IPS DF 6.9 (cell line): ENCODE data around the gene SF3B4.
"Not testable (repeated sequence)": the region's sequence is repeated elsewhere in the genome, so short reads cannot be mapped to it uniquely, and the experiment has no call there.

Experiments
- DNase-seq: peaks from one replicate; pipeline ENCODE4 v3.0.0-alpha.2; 2013; ENCODE audit warnings: low read depth, low spot score
- H3K27ac ChIP-seq: one replicate; pipeline ENCODE4 v1.5.1; 2013; ENCODE audit warnings: low read length, control low read depth
- H3K27me3 ChIP-seq: 2 replicates; pipeline ENCODE4 v1.6.1; 2013; ENCODE audit warnings: mild to moderate bottlenecking, low read length; ENCODE audit not compliant: control insufficient read depth, insufficient read depth
- H3K36me3 ChIP-seq: 2 replicates; pipeline ENCODE4 v1.6.1; 2013; ENCODE audit warnings: low read length; ENCODE audit not compliant: control insufficient read depth, insufficient read depth
- H3K4me1 ChIP-seq: 2 replicates; pipeline ENCODE4 v1.6.1; 2013; ENCODE audit warnings: low read length; ENCODE audit not compliant: control insufficient read depth, insufficient read depth
- H3K4me3 ChIP-seq: 2 replicates; pipeline ENCODE4 v1.5.1; 2013; ENCODE audit warnings: mild to moderate bottlenecking, low read length
- H3K9me3 ChIP-seq: 2 replicates; pipeline ENCODE4 v1.6.1; 2013; ENCODE audit warnings: low read length, inconsistent platforms; ENCODE audit not compliant: control insufficient read depth, insufficient read depth
- WGBS: extraction: QIAGEN DNeasy Blood & Tissue Kit; methylation state at CpG from one replicate; pipeline ENCODE4 v1.1.7; 2013; ENCODE audit warnings: mixed read lengths, missing lambda C conversion rate; ENCODE audit not compliant: insufficient read length, insufficient coverage; 5-methylcytosine and 5-hydroxymethylcytosine counted together

SF3B4 gene

GRCh38 chr1:149888999-149889289 lies 38.7 kb downstream of the SF3B4 start:
- no peak overlapping the region for H3K27ac ChIP-seq
- no peaks in the 10 kb centered on the region for H3K27me3 ChIP-seq
- H3K4me3 ChIP-seq: no peak overlapping the region; the same call in 1 of the 2 replicates
- DNase-seq: no peak
- no peaks in the 10 kb centered on the region for H3K9me3 ChIP-seq
- H3K4me1 ChIP-seq: no peaks in the 10 kb centered on the region
- no CpG with 5 or more reads among the region's 6 CpGs for WGBS
- H3K36me3 ChIP-seq: no peaks in the 10 kb centered on the region

GRCh38 chr1:149888247-149888998 lies 39.2 kb downstream of the SF3B4 start:
- peak overlapping the region; percentile 51 for H3K27ac ChIP-seq
- no CpG with 5 or more reads among the region's 28 CpGs for WGBS
- no peaks in the 10 kb centered on the region for H3K27me3 ChIP-seq
- H3K36me3 ChIP-seq: no peaks in the 10 kb centered on the region
- H3K9me3 ChIP-seq: no peaks in the 10 kb centered on the region
- no peaks in the 10 kb centered on the region for H3K4me1 ChIP-seq
- peak overlapping the region; percentile 22; the same call in 1 of the 2 replicates for H3K4me3 ChIP-seq
- no peak for DNase-seq

- Histone ChIP-seq H3K9me3 (no peaks in the 10 kb centered on the region), H3K36me3 (no peaks in the 10 kb centered on the region), H3K4me1 (no peaks in the 10 kb centered on the region), H3K27me3 (no peaks in the 10 kb centered on the region), H3K27ac (peak overlapping the region; percentile 51), H3K4me3 (peak overlapping the region; percentile 61)
- no CpG with 5 or more reads among the region's 46 CpGs for WGBS
- DNase-seq: no peak
Observed at GRCh38 chr1:149887456-149888246, 40.0 kb downstream of the SF3B4 start.

GRCh38 chr1:149887196-149887455 lies 40.5 kb downstream of the SF3B4 start:
- not testable (repeated sequence) for H3K27me3 ChIP-seq, H3K36me3 ChIP-seq, DNase-seq, H3K4me1 ChIP-seq, H3K9me3 ChIP-seq
- Histone ChIP-seq H3K27ac (peak overlapping the region; percentile 9), H3K4me3 (peak overlapping the region; percentile 61; the same call in 1 of the 2 replicates)
- no CpG with 5 or more reads among the region's 13 CpGs for WGBS

- DNase-seq: no peak
- no CpG with 5 or more reads among the region's 62 CpGs for WGBS
- Histone ChIP-seq H3K4me3 (peak overlapping the region; percentile 61), H3K4me1 (no peaks in the 10 kb centered on the region), H3K27ac (no peak overlapping the region), H3K36me3 (no peaks in the 10 kb centered on the region), H3K9me3 (no peaks in the 10 kb centered on the region), H3K27me3 (no peaks in the 10 kb centered on the region)
Observed at GRCh38 chr1:149886396-149887195, 41.0 kb downstream of the SF3B4 start.

- not testable (repeated sequence) for H3K4me1 ChIP-seq, H3K36me3 ChIP-seq, DNase-seq, H3K9me3 ChIP-seq, H3K27me3 ChIP-seq, H3K27ac ChIP-seq
- WGBS: no CpG with 5 or more reads among the region's 19 CpGs
- peak overlapping the region; percentile 60; the same call in 1 of the 2 replicates for H3K4me3 ChIP-seq
Observed at GRCh38 chr1:149886121-149886395, 41.5 kb downstream of the SF3B4 start.

GRCh38 chr1:149885339-149886120 lies 42.1 kb downstream of the SF3B4 start:
- peak overlapping the region; percentile 60; the same call in 1 of the 2 replicates for H3K4me3 ChIP-seq
- H3K27ac ChIP-seq: no peak overlapping the region
- no CpG with 5 or more reads among the region's 36 CpGs for WGBS
- H3K9me3 ChIP-seq: no peaks in the 10 kb centered on the region
- DNase-seq: no peak
- H3K4me1 ChIP-seq: no peaks in the 10 kb centered on the region
- H3K36me3 ChIP-seq: no peaks in the 10 kb centered on the region
- H3K27me3 ChIP-seq: no peaks in the 10 kb centered on the region

- Histone ChIP-seq H3K4me3 (peak overlapping the region; percentile 60; the same call in 1 of the 2 replicates), H3K27ac (no peak overlapping the region)
- WGBS: no CpG with 5 or more reads among the region's 9 CpGs
Observed at GRCh38 chr1:149884433-149885338, 42.9 kb downstream of the SF3B4 start.

GRCh38 chr1:149883598-149884247 lies 43.9 kb downstream of the SF3B4 start:
- Histone ChIP-seq H3K27ac (no peak overlapping the region), H3K4me1 (no peaks in the 10 kb centered on the region)

More at GRCh38 chr1:149884433-149885338, 42.9 kb downstream of the SF3B4 start:
- H3K4me1 ChIP-seq: no peaks in the 10 kb centered on the region
- no peak for DNase-seq
- H3K9me3 ChIP-seq: no peaks in the 10 kb centered on the region
- H3K36me3 ChIP-seq: no peaks in the 10 kb centered on the region
- no peaks in the 10 kb centered on the region for H3K27me3 ChIP-seq

More at GRCh38 chr1:149883598-149884247, 43.9 kb downstream of the SF3B4 start:
- Histone ChIP-seq H3K4me3 (no peak overlapping the region), H3K36me3 (no peaks in the 10 kb centered on the region), H3K9me3 (no peaks in the 10 kb centered on the region), H3K27me3 (no peaks in the 10 kb centered on the region)
- DNase-seq: no peak
- WGBS: no CpG with 5 or more reads among the region's 3 CpGs
